IMR-90 (cell line): ENCODE results near the gene SH3BP4. TPM values are rescaled to one million over a fixed set of nuclear protein-coding genes. Genes with fewer than 3 reads are reported as not detected.

Source experiments
- ATAC-seq: fragments of 200-7000 bp; cut with Tn5 transposase; 2 replicates; pipeline ENCODE4 v1.9.1; 2020; ENCODE audit warnings: low read depth, mild to moderate bottlenecking, moderate library complexity
- BruUV-seq: library from RNA; stranded (reverse); fragments of 400-500 nt; replicated peaks from 2 replicates; lab custom pipeline; 2021; lab: Mats Ljungman, UMichigan
- CTCF ChIA-PET: fragments of 300-600 bp; formaldehyde crosslinking; extraction: SDS; loops from one replicate; lab custom pipeline; 2021; ENCODE audit warnings: antibody characterized with exemption; lab: Yijun Ruan, JAX
- POLR2A ChIA-PET: fragments of 300-600 bp; sonication (Branson Sonifier 250); formaldehyde crosslinking; loops from one replicate; lab custom pipeline; 2022; ENCODE audit warnings: antibody characterized with exemption; ENCODE audit not compliant: unreplicated experiment; lab: Charles Lee
- DNase-seq: peaks from one replicate; pipeline ENCODE4 v3.0.0; 2013
- H2AFZ ChIP-seq: replicated peaks from 2 replicates; pipeline ENCODE3; 2013; ENCODE audit warnings: low read length, mild to moderate bottlenecking; ENCODE audit not compliant: poor library complexity
- H2AK5ac ChIP-seq: 2 replicates; pipeline ENCODE4 v1.6.1; 2013; ENCODE audit warnings: low read depth, low read length, inconsistent platforms
- H2AK9ac ChIP-seq: replicated peaks from 2 replicates; pipeline ENCODE3; 2013; ENCODE audit warnings: mild to moderate bottlenecking, low read depth, low read length, moderate library complexity; ENCODE audit not compliant: poor library complexity
- H2BK120ac ChIP-seq: 2 replicates; pipeline ENCODE4 v1.6.1; 2013; ENCODE audit warnings: low read depth, low read length, inconsistent platforms
- H2BK15ac ChIP-seq: 3 replicates; pipeline ENCODE4 v1.6.1; 2013; ENCODE audit warnings: low read depth, low read length, inconsistent platforms
- H2BK20ac ChIP-seq: 2 replicates; pipeline ENCODE4 v1.6.1; 2013; ENCODE audit warnings: low read depth, mild to moderate bottlenecking, inconsistent platforms, low read length, moderate library complexity
- H2BK5ac ChIP-seq: 2 replicates; pipeline ENCODE4 v1.6.1; 2013; ENCODE audit warnings: mild to moderate bottlenecking, low read depth, low read length, inconsistent platforms; ENCODE audit not compliant: poor library complexity, severe bottlenecking
- H3K14ac ChIP-seq: replicated peaks from 2 replicates; pipeline ENCODE4 v1.6.1; 2013; ENCODE audit warnings: low read depth, low read length, inconsistent platforms
- H3K18ac ChIP-seq: 2 replicates; pipeline ENCODE4 v1.6.1; 2013; ENCODE audit warnings: low read depth, low read length, control low read depth
- H3K23ac ChIP-seq: 2 replicates; pipeline ENCODE4 v1.6.1; 2013; ENCODE audit warnings: low read depth, low read length, inconsistent platforms
- H3K27ac ChIP-seq: 2 replicates; pipeline ENCODE4 v1.5.1; 2013; ENCODE audit warnings: mild to moderate bottlenecking, control low read depth, low read length; ENCODE audit not compliant: insufficient read depth
- H3K27me3 ChIP-seq: 2 replicates; pipeline ENCODE4 v1.6.1; 2013; ENCODE audit warnings: low read length; ENCODE audit not compliant: control insufficient read depth, insufficient read depth
- H3K36me3 ChIP-seq: 2 replicates; pipeline ENCODE4 v1.6.1; 2013; ENCODE audit warnings: low read length, mixed read lengths; ENCODE audit not compliant: control insufficient read depth, insufficient read depth
- H3K4ac ChIP-seq: 2 replicates; pipeline ENCODE4 v1.6.1; 2013; ENCODE audit warnings: low read depth, low read length, inconsistent platforms
- H3K4me1 ChIP-seq: 2 replicates; pipeline ENCODE4 v1.6.1; 2013; ENCODE audit warnings: low read length, mixed read lengths; ENCODE audit not compliant: control insufficient read depth, insufficient read depth
- H3K4me2 ChIP-seq: 2 replicates; pipeline ENCODE4 v1.6.1; 2013; ENCODE audit warnings: low read depth, mild to moderate bottlenecking, control low read depth, low read length, moderate library complexity
- H3K4me3 ChIP-seq: 2 replicates; pipeline ENCODE4 v1.5.1; 2013; ENCODE audit warnings: low read depth, mild to moderate bottlenecking, control low read depth, low read length, moderate library complexity; ENCODE audit not compliant: insufficient read depth
- H3K56ac ChIP-seq: 2 replicates; pipeline ENCODE4 v1.6.1; 2013; ENCODE audit warnings: low read length, inconsistent platforms; ENCODE audit not compliant: insufficient read depth; ENCODE audit errors: extremely low read depth
- H3K79me1 ChIP-seq, 2 experiments: 2 replicates each; pipeline ENCODE4 v1.6.1; 2013; ENCODE audit warnings: low read length in 2 of 2, inconsistent platforms in 1 of 2, low read depth in 1 of 2
- H3K9ac ChIP-seq: 2 replicates; pipeline ENCODE4 v1.6.1; 2013; ENCODE audit warnings: low read depth, low read length, control low read depth
- H3K9me1 ChIP-seq: 2 replicates; pipeline ENCODE4 v1.6.1; 2013; ENCODE audit warnings: low read length, inconsistent platforms; ENCODE audit not compliant: insufficient read depth
- H3K9me3 ChIP-seq: 2 replicates; pipeline ENCODE4 v1.6.1; 2013; ENCODE audit warnings: low read length; ENCODE audit not compliant: control insufficient read depth, insufficient read depth
- H4K20me1 ChIP-seq: 2 replicates; pipeline ENCODE4 v1.6.1; 2013; ENCODE audit warnings: low read length, inconsistent platforms; ENCODE audit not compliant: insufficient read depth
- H4K5ac ChIP-seq: 2 replicates; pipeline ENCODE4 v1.6.1; 2013; ENCODE audit warnings: mild to moderate bottlenecking, low read depth, low read length, control low read depth
- H4K8ac ChIP-seq, 2 experiments: 2 replicates each; pipeline ENCODE4 v1.6.1; 2013; ENCODE audit warnings: low read depth in 2 of 2, low read length in 2 of 2, control low read depth in 1 of 2, inconsistent platforms in 1 of 2
- H4K91ac ChIP-seq: 2 replicates; pipeline ENCODE4 v1.6.1; 2013; ENCODE audit warnings: low read depth, low read length, inconsistent platforms; ENCODE audit not compliant: insufficient read depth
- BHLHE40 ChIP-seq: fragments of 150-350 bp; IDR thresholded peaks from 2 replicates; pipeline ENCODE4 v1.6.1; 2016; ENCODE audit warnings: mild to moderate bottlenecking, low read depth, low read length
- CEBPB ChIP-seq: IDR thresholded peaks from 2 replicates; pipeline ENCODE4 v1.6.1; 2012; ENCODE audit warnings: low read depth, low read length, improper control_type of control experiment
- CHD1 ChIP-seq: IDR thresholded peaks from 2 replicates; pipeline ENCODE4 v1.6.1; 2012; ENCODE audit warnings: low read depth, low read length, improper control_type of control experiment
- MAFK ChIP-seq: IDR thresholded peaks from 2 replicates; pipeline ENCODE4 v1.6.1; 2012; ENCODE audit warnings: low read depth, low read length, improper control_type of control experiment
- MAZ ChIP-seq: IDR thresholded peaks from 2 replicates; pipeline ENCODE4 v1.6.1; 2012; ENCODE audit warnings: low read depth, mild to moderate bottlenecking, low read length, improper control_type of control experiment, moderate library complexity, borderline replicate concordance
- MXI1 ChIP-seq: IDR thresholded peaks from 2 replicates; pipeline ENCODE4 v1.6.1; 2012; ENCODE audit warnings: low read depth, mild to moderate bottlenecking, low read length, moderate library complexity, borderline replicate concordance
- SMC3 ChIP-seq: fragments of 150-350 bp; IDR thresholded peaks from 2 replicates; pipeline ENCODE4 v1.6.1; 2016; ENCODE audit warnings: low read depth, mild to moderate bottlenecking, antibody characterized with exemption, low read length, moderate library complexity
- WGBS, 2 experiments: methylation state at CpG; one replicate each; pipeline versions ENCODE4 v1.1.5 to v1.1.7; 2013; ENCODE audit warnings: missing lambda C conversion rate in 2 of 2; ENCODE audit not compliant: insufficient read length in 1 of 2; ENCODE audit errors: extremely low coverage in 2 of 2; 5-methylcytosine and 5-hydroxymethylcytosine counted together
- dilution Hi-C: fragments of 300-500 bp; cut with HindIII; formaldehyde crosslinking; loops from one replicate; pipeline ENCODE4 v1.14.3; 2018; ENCODE audit warnings: low sequenced_read_pairs; ENCODE audit not compliant: unreplicated experiment
- in situ Hi-C: fragments of 300-500 bp; cut with MboI; formaldehyde crosslinking; loops from 3 replicates; pipeline ENCODE4 v1.14.3; 2019; ENCODE audit warnings: low sequenced_read_pairs, inconsistent platforms, mixed read lengths
- intact Hi-C: fragments of 100-400 bp; cut with micrococcal nuclease; formaldehyde crosslinking; loops from 2 replicates; pipeline ENCODE4 v1.10.0; 2022
- polyA plus RNA-seq, 3 experiments: library from polyadenylated mRNA; depleted of rRNA; stranded (reverse); fragments of >200 nt; gene quantifications; 2 replicates each; pipeline ENCODE4 v1.2.3, GENCODE V29; 2012; ENCODE audit warnings: low replicate concordance in 1 of 3
- total RNA-seq: library from RNA; depleted of rRNA; stranded (reverse); fragments of >200 nt; gene quantifications from 2 replicates; pipeline ENCODE4 v1.2.3, GENCODE V29; 2012
- TF ChIP-seq, protein P1 (sequence below): fragments of 150-350 bp; IDR thresholded peaks from 2 replicates; pipeline ENCODE4 v1.6.1; 2017; ENCODE audit warnings: mild to moderate bottlenecking, antibody characterized with exemption, low read length, low read depth
- TF ChIP-seq, protein P2 (sequence below): fragments of 150-350 bp; IDR thresholded peaks from 2 replicates; pipeline ENCODE4 v1.6.1; 2016; ENCODE audit warnings: low read depth, mild to moderate bottlenecking, low read length, moderate library complexity, borderline replicate concordance
- TF ChIP-seq, protein P3 (sequence below): conservative IDR thresholded peaks from 2 replicates; pipeline ENCODE4 v1.5.1; 2012; ENCODE audit warnings: mild to moderate bottlenecking, low read depth, low read length, improper control_type of control experiment

SH3BP4 gene
- total and polyA plus RNA-seq, 2 of the 4 experiments (the other 2 are of a cell fraction): 104 to 122 TPM

DNA sequence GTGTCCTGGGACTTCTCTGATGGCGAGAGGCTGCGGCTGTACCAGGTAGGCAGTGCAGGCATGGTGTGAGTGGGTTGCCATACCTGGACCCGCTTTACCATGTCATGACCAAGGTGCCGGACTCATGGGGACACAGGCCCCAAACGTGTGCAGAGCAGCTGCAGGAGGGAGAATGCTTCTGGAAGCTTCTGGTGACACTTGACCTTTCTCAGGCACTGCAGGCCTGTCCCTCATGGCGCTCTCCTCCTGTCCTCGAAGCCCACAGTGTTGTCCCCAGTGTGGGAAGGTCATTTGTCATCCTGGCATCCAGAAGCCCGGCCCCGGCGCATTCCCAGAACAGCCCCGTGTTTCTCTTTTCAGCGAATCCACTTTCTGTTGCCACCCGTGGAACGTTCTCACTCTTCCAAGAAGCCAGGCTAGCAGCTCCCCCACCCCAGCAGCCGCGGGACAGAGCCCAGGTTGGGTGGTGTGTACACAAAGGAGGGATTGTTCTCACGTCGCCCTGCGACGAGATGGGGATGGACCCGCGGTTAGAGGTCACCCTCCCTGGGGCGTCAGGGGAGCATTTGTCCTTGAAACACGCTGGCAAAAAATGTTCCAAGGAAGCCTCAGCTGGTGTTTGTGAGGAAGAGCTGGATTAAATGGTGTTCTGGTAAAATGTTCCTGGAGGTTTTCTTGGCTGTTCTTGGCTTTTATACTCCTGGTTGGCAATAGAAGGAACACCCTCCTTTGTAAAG is 43.7 kb downstream of the SH3BP4 start:
- Histone ChIP-seq H3K18ac (peak overlapping the region; percentile 55), H2BK120ac (peak overlapping the region; percentile 83), H3K79me1 (peaks cover 6 to 90% of the 10 kb centered on the region in 2 experiments; a peak in 3 of 4 replicates), H3K14ac (peak overlapping the region; percentile 96), H3K9me1 (peaks cover 72% of the 10 kb centered on the region), H2BK15ac (peak overlapping the region; percentile 62; the same call in 2 of the 3 replicates), H2BK5ac (peak overlapping the region; percentile 88), H3K4ac (peak overlapping the region; percentile 98), H4K5ac (peak overlapping the region; percentile 80), H3K4me3 (no peak overlapping the region), H3K27me3 (no peaks in the 10 kb centered on the region), H4K8ac (peak overlapping the region; percentile 63 to 76), H2AK5ac (peak overlapping the region; percentile 77), H3K36me3 (peaks cover 62% of the 10 kb centered on the region), H2BK20ac (peak overlapping the region; percentile 94), H3K4me1 (peaks cover 72% of the 10 kb centered on the region), H2AK9ac (peak overlapping the region; percentile 73), H4K20me1 (peaks cover 88% of the 10 kb centered on the region), H3K56ac (peak overlapping the region; percentile 95), H3K27ac (peak overlapping the region; percentile 84), H3K9ac (peak overlapping the region; percentile 61), H4K91ac (peak overlapping the region; percentile 84), H3K4me2 (no peak overlapping the region), H3K23ac (peak overlapping the region; percentile 89), H2AFZ (peak overlapping the region; percentile 61), H3K9me3 (no peaks in the 10 kb centered on the region)
- in situ Hi-C loops: no loop called here
- intact Hi-C loops: loop anchor here (1.0 kb wide), 1 partner anchor 42 kb away; no protein-coding TSS in a partner anchor
- BruUV-seq: no TSS peak
- POLR2A ChIA-PET: no interaction called here
- CTCF ChIA-PET: no interaction called here
- TF ChIP-seq BHLHE40 (no peak), SMC3 (no peak), MAFK (no peak), MAZ (no peak), CEBPB (no peak), CHD1 (no peak), MXI1 (no peak)
- TF ChIP-seq, protein P1, sequence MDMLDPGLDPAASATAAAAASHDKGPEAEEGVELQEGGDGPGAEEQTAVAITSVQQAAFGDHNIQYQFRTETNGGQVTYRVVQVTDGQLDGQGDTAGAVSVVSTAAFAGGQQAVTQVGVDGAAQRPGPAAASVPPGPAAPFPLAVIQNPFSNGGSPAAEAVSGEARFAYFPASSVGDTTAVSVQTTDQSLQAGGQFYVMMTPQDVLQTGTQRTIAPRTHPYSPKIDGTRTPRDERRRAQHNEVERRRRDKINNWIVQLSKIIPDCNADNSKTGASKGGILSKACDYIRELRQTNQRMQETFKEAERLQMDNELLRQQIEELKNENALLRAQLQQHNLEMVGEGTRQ: no peak
- TF ChIP-seq, protein P2, sequence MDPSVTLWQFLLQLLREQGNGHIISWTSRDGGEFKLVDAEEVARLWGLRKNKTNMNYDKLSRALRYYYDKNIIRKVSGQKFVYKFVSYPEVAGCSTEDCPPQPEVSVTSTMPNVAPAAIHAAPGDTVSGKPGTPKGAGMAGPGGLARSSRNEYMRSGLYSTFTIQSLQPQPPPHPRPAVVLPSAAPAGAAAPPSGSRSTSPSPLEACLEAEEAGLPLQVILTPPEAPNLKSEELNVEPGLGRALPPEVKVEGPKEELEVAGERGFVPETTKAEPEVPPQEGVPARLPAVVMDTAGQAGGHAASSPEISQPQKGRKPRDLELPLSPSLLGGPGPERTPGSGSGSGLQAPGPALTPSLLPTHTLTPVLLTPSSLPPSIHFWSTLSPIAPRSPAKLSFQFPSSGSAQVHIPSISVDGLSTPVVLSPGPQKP: no peak
- TF ChIP-seq, protein P3, sequence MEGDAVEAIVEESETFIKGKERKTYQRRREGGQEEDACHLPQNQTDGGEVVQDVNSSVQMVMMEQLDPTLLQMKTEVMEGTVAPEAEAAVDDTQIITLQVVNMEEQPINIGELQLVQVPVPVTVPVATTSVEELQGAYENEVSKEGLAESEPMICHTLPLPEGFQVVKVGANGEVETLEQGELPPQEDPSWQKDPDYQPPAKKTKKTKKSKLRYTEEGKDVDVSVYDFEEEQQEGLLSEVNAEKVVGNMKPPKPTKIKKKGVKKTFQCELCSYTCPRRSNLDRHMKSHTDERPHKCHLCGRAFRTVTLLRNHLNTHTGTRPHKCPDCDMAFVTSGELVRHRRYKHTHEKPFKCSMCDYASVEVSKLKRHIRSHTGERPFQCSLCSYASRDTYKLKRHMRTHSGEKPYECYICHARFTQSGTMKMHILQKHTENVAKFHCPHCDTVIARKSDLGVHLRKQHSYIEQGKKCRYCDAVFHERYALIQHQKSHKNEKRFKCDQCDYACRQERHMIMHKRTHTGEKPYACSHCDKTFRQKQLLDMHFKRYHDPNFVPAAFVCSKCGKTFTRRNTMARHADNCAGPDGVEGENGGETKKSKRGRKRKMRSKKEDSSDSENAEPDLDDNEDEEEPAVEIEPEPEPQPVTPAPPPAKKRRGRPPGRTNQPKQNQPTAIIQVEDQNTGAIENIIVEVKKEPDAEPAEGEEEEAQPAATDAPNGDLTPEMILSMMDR: no peak
- 80% methylated on average over 7 of the region's 24 CpGs; no CpG with 5 or more reads in 1 of the 2 experiments for WGBS, 2 experiments
- ATAC-seq (no peak), DNase-seq (no peak)
- dilution Hi-C loops: no loop called here
